ENCODE data around the gene TSKU.

GRCh38 chr11:76759092-76759491 lies 24.1 kb upstream of the TSKU start:
- TF ChIP-seq POLR2A (IDR thresholded peaks at IDR 0.05; ENCODE audit: low read length) (no peak), GATA1 (IDR thresholded peaks at IDR 0.05; ENCODE audit: low read depth, low read length) (no peak)
